Duodenal mucosa (tissue), 2 donors: ENCODE data around the gene ZNF710.
A peak's percentile ranks its signal among the peaks of the same experiment; 100 is the strongest.
"Not testable (repeated sequence)": the region's sequence is repeated elsewhere in the genome, so short reads cannot be mapped to it uniquely, and the experiment has no call there.

ENCODE experiments used
- H3K27ac ChIP-seq: one replicate; pipeline ENCODE4 v1.7.0; 2013; ENCODE audit warnings: low read depth, low read length
- H3K27me3 ChIP-seq, 2 donors: one replicate each; pipeline ENCODE4 v1.7.0; 2013; ENCODE audit warnings: low read length in 2 of 2, control low read depth in 1 of 2; ENCODE audit not compliant: insufficient read depth in 2 of 2, control insufficient read depth in 1 of 2
- H3K36me3 ChIP-seq, 2 donors: one replicate each; pipeline ENCODE4 v1.7.0; 2013; ENCODE audit warnings: low read length in 2 of 2, control low read depth in 1 of 2; ENCODE audit not compliant: insufficient read depth in 2 of 2, control insufficient read depth in 1 of 2
- H3K4me1 ChIP-seq, 2 donors: one replicate each; pipeline ENCODE4 v1.7.0; 2013; ENCODE audit warnings: low read length in 2 of 2, control low read depth in 1 of 2; ENCODE audit not compliant: insufficient read depth in 2 of 2, control insufficient read depth in 1 of 2
- H3K4me3 ChIP-seq, 2 donors: one replicate each; pipeline ENCODE4 v1.7.0; 2013; ENCODE audit warnings: low read length in 2 of 2, low read depth in 1 of 2
- H3K9ac ChIP-seq, 2 donors: one replicate each; pipeline ENCODE4 v1.7.0; 2013; ENCODE audit warnings: low read length in 2 of 2, low read depth in 1 of 2
- H3K9me3 ChIP-seq, 2 donors: one replicate each; pipeline ENCODE4 v1.7.0; 2013; ENCODE audit warnings: low read length in 2 of 2, control low read depth in 1 of 2; ENCODE audit not compliant: control insufficient read depth in 1 of 2

The ZNF710 gene, protein sequence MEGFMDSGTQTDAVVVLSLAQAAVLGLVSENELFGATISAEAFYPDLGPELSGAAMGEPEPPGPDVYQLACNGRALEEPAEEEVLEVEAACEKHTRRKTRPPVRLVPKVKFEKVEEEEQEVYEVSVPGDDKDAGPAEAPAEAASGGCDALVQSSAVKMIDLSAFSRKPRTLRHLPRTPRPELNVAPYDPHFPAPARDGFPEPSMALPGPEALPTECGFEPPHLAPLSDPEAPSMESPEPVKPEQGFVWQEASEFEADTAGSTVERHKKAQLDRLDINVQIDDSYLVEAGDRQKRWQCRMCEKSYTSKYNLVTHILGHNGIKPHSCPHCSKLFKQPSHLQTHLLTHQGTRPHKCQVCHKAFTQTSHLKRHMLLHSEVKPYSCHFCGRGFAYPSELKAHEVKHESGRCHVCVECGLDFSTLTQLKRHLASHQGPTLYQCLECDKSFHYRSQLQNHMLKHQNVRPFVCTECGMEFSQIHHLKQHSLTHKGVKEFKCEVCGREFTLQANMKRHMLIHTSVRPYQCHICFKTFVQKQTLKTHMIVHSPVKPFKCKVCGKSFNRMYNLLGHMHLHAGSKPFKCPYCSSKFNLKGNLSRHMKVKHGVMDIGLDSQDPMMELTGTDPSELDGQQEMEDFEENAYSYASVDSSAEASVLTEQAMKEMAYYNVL

DNA sequence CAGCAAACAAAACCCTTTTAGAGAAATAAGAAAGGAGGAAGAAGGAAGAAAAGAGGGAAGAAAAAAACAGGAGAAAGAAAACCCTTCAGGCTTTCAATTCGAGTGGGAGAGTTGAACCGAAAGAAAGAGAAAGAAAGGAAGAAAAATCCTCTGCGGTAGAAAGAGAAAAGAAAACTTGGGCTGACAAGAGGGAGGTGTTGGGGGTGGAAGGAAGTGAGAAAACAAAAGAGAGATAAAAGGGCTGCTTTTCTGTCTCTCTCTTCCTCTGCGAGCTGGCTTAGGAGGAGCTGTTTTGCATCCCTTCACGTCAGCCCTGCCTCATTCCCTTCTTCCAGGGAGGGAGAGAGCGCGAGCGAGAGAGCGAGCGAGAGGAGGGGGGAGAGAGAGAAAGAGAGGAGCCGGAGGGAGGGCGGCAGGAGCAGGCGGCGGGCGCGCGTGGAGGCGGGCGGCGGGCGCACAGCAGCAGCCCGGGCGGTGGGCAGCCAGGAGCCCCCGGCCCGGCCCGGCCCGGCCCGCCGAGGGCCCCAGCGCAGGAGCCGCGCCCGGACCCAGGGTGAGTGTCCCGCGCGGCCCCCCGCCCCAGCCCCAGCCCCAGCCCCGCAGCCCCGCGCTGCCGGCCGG, at the start of gene ZNF710:
Gene ZNF710 (plus strand): TSS at position 263 of the 621 bp plus-strand sequence. CDS start 65,814 bp downstream, outside the sequence.
- Histone ChIP-seq H3K27me3 (no peaks in the 10 kb centered on the region), H3K36me3 (no peaks in the 10 kb centered on the region), H3K4me1 (peaks cover 43 to 52% of the 10 kb centered on the region in 2 donors), H3K9ac (peak within 1 kb of the TSS; percentile 67 to 80), H3K4me3 (peak within 1 kb of the TSS; percentile 74), H3K9me3 (no peaks in the 10 kb centered on the region), H3K27ac (peak within 1 kb of the TSS; percentile 79)

DNA sequence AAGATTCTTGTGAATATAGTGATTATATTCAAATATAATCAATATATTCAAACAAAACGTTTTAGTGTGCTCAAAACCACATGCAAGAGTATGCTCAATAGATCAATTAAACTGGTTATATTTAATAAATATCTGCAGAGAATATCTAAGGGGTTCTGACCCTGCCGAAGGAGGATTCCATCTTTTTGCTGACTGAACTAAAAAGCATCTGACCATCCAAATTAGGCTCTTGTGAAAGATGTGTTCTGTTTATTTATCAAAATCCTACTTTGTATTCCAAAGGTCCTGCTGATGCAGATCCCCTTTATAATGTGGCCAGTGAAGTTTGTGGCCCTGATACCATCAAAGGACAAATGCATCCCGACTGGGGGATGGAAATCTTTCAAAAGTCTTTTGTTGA, 46.6 kb upstream of the ZNF710 start:
- Histone ChIP-seq H3K36me3 (no peaks in the 10 kb centered on the region), H3K4me1 (peaks cover 16 to 20% of the 10 kb centered on the region in 2 donors), H3K9ac (no peak overlapping the region), H3K9me3 (no peaks in the 10 kb centered on the region), H3K27ac (no peak overlapping the region), H3K27me3 (no peaks in the 10 kb centered on the region), H3K4me3 (no peak overlapping the region)

DNA sequence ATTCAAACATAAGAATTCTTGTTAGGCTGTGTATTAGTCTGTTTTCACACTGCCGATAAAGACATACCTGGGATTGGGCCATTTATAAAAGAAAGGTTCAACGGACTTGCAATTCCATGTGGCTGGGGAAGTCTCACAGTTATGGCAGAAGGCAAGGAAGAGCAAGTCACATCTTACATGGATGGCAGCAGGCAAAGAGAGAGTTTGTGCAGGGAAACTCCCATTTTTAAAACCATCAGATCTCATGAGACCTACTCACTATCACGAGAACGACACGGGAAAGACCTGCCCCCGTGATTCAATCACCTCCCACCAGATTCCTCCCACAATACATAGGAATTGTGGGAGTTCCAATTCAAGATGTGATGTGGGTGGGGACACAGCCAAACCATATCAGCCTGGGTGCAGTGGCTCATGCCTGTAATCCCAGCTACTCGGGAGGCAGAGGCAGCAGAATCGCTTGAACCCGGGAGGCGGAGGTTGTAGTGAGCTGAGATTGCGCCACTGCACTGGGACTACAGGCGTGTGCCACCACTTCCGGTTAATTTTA, 45.6 kb upstream of the ZNF710 start:
- H3K4me1 ChIP-seq: peaks cover 16 to 22% of the 10 kb centered on the region in 2 donors
- H3K27ac ChIP-seq, H3K4me3 ChIP-seq, H3K9ac ChIP-seq, H3K9me3 ChIP-seq, H3K27me3 ChIP-seq, H3K36me3 ChIP-seq: not testable (repeated sequence)

DNA sequence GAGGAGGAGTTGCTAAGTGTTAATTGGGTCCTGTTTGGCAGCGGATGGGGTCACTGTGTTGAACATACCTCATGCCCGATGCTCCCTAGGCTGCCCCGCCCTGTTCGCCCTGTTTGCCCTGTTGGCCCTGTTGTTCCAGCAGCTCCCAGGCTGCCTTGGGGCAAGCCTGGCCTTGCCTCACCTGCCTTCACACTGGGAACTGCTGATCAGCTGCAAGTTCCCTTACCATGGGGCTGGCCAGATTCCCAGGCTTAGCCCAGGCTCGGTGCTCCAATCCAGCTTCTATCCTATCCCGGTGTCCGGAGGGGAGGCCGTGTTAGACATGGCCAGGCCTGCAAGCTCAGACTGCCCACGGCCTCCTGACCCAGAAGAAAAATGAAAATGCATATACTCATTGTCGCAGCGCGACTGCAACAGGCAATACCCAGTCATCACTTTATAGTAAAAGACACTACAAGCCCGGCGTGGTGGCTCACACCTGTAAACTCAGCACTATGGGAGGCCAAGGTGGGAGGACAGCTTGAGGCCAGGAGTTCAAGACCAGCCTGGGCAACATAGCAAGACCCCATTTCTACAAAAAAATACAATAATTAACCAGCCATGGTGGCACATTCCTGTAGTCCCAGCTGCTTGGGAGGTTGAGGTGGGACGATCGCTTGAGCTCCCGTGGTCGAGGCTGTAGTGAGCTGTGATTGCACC, 42.9 kb upstream of the ZNF710 start:
- H3K4me1 ChIP-seq: peaks cover 16 to 22% of the 10 kb centered on the region in 2 donors
- no peaks in the 10 kb centered on the region for H3K27me3 ChIP-seq
- H3K9ac ChIP-seq: no peak overlapping the region
- H3K4me3 ChIP-seq: peak overlapping the region in 1 of 2 donors; percentile 32
- H3K27ac ChIP-seq: no peak overlapping the region
- H3K36me3 ChIP-seq: no peaks in the 10 kb centered on the region
- H3K9me3 ChIP-seq: no peaks in the 10 kb centered on the region

DNA sequence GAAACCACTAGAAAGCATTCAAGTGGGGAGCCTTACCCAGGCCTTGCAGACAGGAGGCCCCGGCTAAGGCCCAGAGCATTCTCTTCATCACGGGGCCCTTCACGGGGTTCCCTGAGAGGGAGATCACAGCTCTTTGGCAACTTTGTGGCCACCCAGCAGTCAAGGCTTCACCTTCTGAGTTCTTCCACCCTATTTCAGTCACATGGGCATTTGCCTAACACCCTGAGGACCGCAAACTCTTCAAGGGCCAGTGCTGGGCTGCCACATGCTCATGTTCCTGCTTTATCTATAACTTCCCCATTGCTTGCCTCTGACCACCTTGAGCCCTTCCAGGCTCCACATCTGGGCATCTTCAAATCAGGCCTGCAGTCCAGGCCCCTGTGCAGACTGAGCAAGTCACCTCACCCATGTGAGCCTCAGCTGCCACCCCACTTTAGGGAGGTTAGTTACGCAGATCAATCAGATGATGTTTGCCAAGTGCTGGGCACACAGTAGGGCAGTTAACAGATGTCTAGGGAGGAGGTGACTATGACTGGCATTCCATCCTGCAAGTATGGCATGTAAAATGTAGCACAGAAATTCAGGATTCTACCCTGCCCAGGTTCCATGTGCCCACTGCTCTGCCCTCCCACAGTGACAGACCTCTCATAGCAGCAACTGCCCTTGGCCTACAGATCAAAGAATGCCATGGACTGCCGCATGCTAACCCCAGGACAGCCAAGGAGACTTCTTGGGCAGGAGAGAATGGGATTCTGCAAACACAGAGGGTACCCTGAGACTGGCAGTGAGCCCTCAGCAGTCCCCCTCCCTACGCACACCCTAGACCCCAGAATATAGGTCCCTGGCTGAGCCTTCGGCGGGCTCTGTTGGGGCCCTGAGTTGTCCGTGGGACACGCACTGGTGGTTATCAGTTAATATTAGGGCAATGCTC, 37.6 kb upstream of the ZNF710 start:
- Histone ChIP-seq H3K9me3 (no peaks in the 10 kb centered on the region), H3K4me1 (peaks cover 10 to 18% of the 10 kb centered on the region in 2 donors), H3K36me3 (no peaks in the 10 kb centered on the region), H3K4me3 (no peak overlapping the region), H3K9ac (no peak overlapping the region), H3K27me3 (no peaks in the 10 kb centered on the region), H3K27ac (no peak overlapping the region)

DNA sequence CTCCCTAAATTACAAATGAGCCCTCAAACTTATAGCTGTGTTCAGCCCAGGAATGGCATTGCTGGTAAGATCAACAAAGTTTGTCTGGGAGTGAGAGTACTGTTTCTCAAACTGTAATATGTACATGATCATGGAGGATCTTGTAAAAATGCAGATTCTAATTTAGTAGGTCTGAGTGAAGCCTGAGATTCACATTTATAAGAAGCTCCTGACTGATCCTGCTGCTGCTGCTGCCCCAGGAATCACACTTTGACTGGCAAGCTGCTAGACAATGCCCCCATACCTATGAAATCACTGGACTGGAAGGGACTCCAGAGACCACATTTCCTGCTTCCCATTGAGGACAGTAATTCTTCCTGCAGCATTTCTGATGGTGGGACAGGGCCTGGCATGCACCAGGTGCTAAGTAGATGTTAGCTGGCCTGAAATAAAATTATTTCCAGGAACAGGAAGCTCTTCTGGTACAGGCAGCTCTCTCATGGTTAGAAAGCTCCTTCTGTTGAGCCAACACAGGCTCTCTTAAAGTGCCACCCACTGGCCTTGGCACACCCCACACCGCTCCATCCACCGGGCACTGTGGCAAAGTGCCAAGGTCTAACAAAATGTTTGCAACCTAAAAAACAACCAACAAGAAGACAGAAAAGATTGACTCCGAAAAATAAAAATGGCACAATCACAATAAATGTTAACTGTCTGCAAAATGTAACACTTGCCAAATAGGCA, 36.7 kb upstream of the ZNF710 start:
- no peak overlapping the region for H3K27ac ChIP-seq
- no peak overlapping the region for H3K9ac ChIP-seq
- H3K27me3 ChIP-seq: no peaks in the 10 kb centered on the region
- no peaks in the 10 kb centered on the region for H3K36me3 ChIP-seq
- no peak overlapping the region for H3K4me3 ChIP-seq
- no peaks in the 10 kb centered on the region for H3K9me3 ChIP-seq
- peaks cover 4 to 10% of the 10 kb centered on the region in 2 donors for H3K4me1 ChIP-seq

DNA sequence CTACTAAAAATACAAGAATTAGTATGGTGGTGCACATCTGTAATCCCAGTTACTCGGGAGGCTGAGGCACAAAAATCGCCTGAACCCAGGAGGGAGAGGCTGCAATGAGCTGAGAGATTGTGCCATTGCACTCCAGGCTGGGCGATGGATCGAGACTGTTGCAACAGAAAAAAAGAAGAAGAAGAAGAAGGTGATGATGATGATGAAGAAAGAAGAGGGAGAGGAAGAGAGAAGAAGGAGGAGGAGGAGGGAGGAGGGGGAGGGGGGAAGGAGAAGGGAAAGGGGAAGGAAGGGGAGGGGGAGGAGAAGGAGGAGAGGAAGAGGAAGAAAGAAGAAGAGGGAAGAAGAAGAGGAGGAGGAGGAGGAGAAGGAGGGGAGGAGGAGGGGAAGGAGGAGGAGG, 33.2 kb upstream of the ZNF710 start:
- no peaks in the 10 kb centered on the region for H3K27me3 ChIP-seq
- H3K36me3 ChIP-seq: no peaks in the 10 kb centered on the region
- no peak overlapping the region for H3K9ac ChIP-seq
- peaks cover 8 to 12% of the 10 kb centered on the region in 2 donors for H3K4me1 ChIP-seq
- no peak overlapping the region for H3K4me3 ChIP-seq
- H3K27ac ChIP-seq: no peak overlapping the region
- no peaks in the 10 kb centered on the region for H3K9me3 ChIP-seq

DNA sequence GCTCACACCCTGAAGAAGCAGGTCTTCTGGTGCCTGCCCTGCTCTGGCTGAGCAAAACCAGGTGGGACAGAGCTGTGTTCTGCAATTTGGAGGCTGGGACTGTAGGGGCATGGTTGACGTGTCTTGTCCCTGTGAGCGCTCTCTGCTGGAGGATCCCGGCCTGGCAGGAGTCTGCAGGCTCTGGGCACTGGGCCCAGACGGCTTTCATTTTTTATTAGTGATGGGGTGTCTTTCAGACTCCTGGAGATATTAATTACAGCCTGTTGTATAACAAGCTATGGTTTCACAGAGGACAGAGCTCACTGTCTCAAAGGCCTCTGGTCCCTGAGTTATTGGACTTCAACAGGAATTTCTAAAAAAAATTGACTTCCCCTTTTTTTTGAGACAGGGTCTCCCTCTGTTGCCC, 29.5 kb upstream of the ZNF710 start:
- no peak overlapping the region for H3K27ac ChIP-seq
- no peaks in the 10 kb centered on the region for H3K36me3 ChIP-seq
- H3K4me3 ChIP-seq: no peak overlapping the region
- H3K4me1 ChIP-seq: peaks cover 4 to 5% of the 10 kb centered on the region in 2 donors
- no peak overlapping the region for H3K9ac ChIP-seq
- H3K9me3 ChIP-seq: no peaks in the 10 kb centered on the region
- H3K27me3 ChIP-seq: no peaks in the 10 kb centered on the region
